ENCODE results near the gene UTP3. TPM values are rescaled to one million over a fixed set of nuclear protein-coding genes. Genes with fewer than 3 reads are reported as not detected.

The UTP3 gene
- total and polyA plus RNA-seq, 2 experiments from 2014 or later: 13.9 to 16.2 TPM

GRCh38 chr4:70674191-70674590 is 14.1 kb upstream of the UTP3 start:
- TF ChIP-seq EZH2phosphoT487 (IDR thresholded peaks at IDR 0.05; ENCODE audit: low read depth, severe bottlenecking, unreplicated experiment) (no peak), EZH2 (IDR thresholded peaks at IDR 0.05; ENCODE audit: borderline replicate concordance) (no peak), CTCF (IDR thresholded peaks at IDR 0.05; ENCODE audit: poor library complexity) (no peak)
- Histone ChIP-seq H3K4me2 (no peak overlapping the region), H3K9me2 (replicated peaks; ENCODE audit: insufficient read depth) (no peaks in the 10 kb centered on the region), H3K36me3 (replicated peaks; ENCODE audit: insufficient read depth, low read depth) (no peaks in the 10 kb centered on the region), H4K20me1 (ENCODE audit: insufficient read depth, poor library complexity, severe bottlenecking) (no peaks in the 10 kb centered on the region), H3K79me2 (no peaks in the 10 kb centered on the region), H3K4me1 (ENCODE audit: insufficient read depth) (no peaks in the 10 kb centered on the region), H2AFZ (no peak overlapping the region), H3K27ac (no peak overlapping the region), H3K9me3 (ENCODE audit: low read depth) (no peaks in the 10 kb centered on the region), H3K27me3 (no peaks in the 10 kb centered on the region), H3K4me3 (no peak overlapping the region)
- no peak for DNase-seq (ENCODE audit: low spot score)

- H4K20me1 ChIP-seq (ENCODE audit: insufficient read depth, poor library complexity, severe bottlenecking): no peaks in the 10 kb centered on the region
- TF ChIP-seq EZH2phosphoT487 (IDR thresholded peaks at IDR 0.05; ENCODE audit: low read depth, severe bottlenecking, unreplicated experiment) (no peak), EZH2 (IDR thresholded peaks at IDR 0.05; ENCODE audit: borderline replicate concordance) (no peak), CTCF (IDR thresholded peaks at IDR 0.05; ENCODE audit: poor library complexity) (no peak)
- no peak overlapping the region for H3K27ac ChIP-seq
- 92% methylated on average over 1 of the region's 1 CpG for WGBS (ENCODE audit: low lambda C conversion rate, missing lambda C conversion rate)
- no peak for DNase-seq (ENCODE audit: low spot score)
- no peak overlapping the region for H3K4me3 ChIP-seq
- no peaks in the 10 kb centered on the region for H3K9me3 ChIP-seq (ENCODE audit: low read depth)
- H3K27me3 ChIP-seq: no peaks in the 10 kb centered on the region
- no peaks in the 10 kb centered on the region for H3K36me3 ChIP-seq (replicated peaks; ENCODE audit: insufficient read depth, low read depth)
- no peaks in the 10 kb centered on the region for H3K9me2 ChIP-seq (replicated peaks; ENCODE audit: insufficient read depth)
- no peak overlapping the region for H2AFZ ChIP-seq
- H3K4me1 ChIP-seq (ENCODE audit: insufficient read depth): no peaks in the 10 kb centered on the region
- no peaks in the 10 kb centered on the region for H3K79me2 ChIP-seq
- no peak overlapping the region for H3K4me2 ChIP-seq
These were observed 13.6 kb upstream of the UTP3 start for GRCh38 chr4:70674731-70675130.

- WGBS (ENCODE audit: low lambda C conversion rate, missing lambda C conversion rate): 92% methylated on average over 6 of the region's 6 CpGs
- TF ChIP-seq EZH2 (IDR thresholded peaks at IDR 0.05; ENCODE audit: borderline replicate concordance): no peak
- H3K9me2 ChIP-seq (replicated peaks; ENCODE audit: insufficient read depth): no peaks in the 10 kb centered on the region
- H4K20me1 ChIP-seq (ENCODE audit: insufficient read depth, poor library complexity, severe bottlenecking): no peaks in the 10 kb centered on the region
- DNase-seq (ENCODE audit: low spot score): no peak
- H3K27me3 ChIP-seq: no peaks in the 10 kb centered on the region
- no peak overlapping the region for H3K4me2 ChIP-seq
- H3K36me3 ChIP-seq (replicated peaks; ENCODE audit: insufficient read depth, low read depth): no peaks in the 10 kb centered on the region
- H3K79me2 ChIP-seq: no peaks in the 10 kb centered on the region
- no peaks in the 10 kb centered on the region for H3K4me1 ChIP-seq (ENCODE audit: insufficient read depth)
- no peak overlapping the region for H3K27ac ChIP-seq
- no peak overlapping the region for H3K4me3 ChIP-seq
- no peak overlapping the region for H2AFZ ChIP-seq
- H3K9me3 ChIP-seq (ENCODE audit: low read depth): no peaks in the 10 kb centered on the region
These were observed 11.7 kb upstream of the UTP3 start for GRCh38 chr4:70676554-70677090.

GRCh38 chr4:70678383-70678999 is 9.8 kb upstream of the UTP3 start:
- Histone ChIP-seq H3K9me3 (ENCODE audit: low read depth) (no peaks in the 10 kb centered on the region), H2AFZ (no peak overlapping the region), H3K9me2 (replicated peaks; ENCODE audit: insufficient read depth) (no peaks in the 10 kb centered on the region), H3K27me3 (no peaks in the 10 kb centered on the region), H3K27ac (no peak overlapping the region), H3K4me3 (no peak overlapping the region), H3K36me3 (replicated peaks; ENCODE audit: insufficient read depth, low read depth) (no peaks in the 10 kb centered on the region), H4K20me1 (ENCODE audit: insufficient read depth, poor library complexity, severe bottlenecking) (no peaks in the 10 kb centered on the region), H3K79me2 (no peaks in the 10 kb centered on the region), H3K4me1 (ENCODE audit: insufficient read depth) (no peaks in the 10 kb centered on the region), H3K4me2 (no peak overlapping the region)
- TF ChIP-seq EZH2phosphoT487 (IDR thresholded peaks at IDR 0.05; ENCODE audit: low read depth, severe bottlenecking, unreplicated experiment): no peak
- no peak for TF ChIP-seq EZH2 (IDR thresholded peaks at IDR 0.05; ENCODE audit: borderline replicate concordance)
- no peak for TF ChIP-seq CTCF (IDR thresholded peaks at IDR 0.05; ENCODE audit: poor library complexity)
- DNase-seq (ENCODE audit: low spot score): no peak
- WGBS (ENCODE audit: low lambda C conversion rate, missing lambda C conversion rate): 98% methylated on average over 1 of the region's 1 CpG

All from hepatocyte (in vitro differentiated cells).